ENCODE data around the gene BTNL8. TPM values are rescaled to one million over a fixed set of nuclear protein-coding genes. Genes with fewer than 3 reads are reported as not detected.

Gene BTNL8
- total RNA-seq, 1 donor, result not detected

DNA sequence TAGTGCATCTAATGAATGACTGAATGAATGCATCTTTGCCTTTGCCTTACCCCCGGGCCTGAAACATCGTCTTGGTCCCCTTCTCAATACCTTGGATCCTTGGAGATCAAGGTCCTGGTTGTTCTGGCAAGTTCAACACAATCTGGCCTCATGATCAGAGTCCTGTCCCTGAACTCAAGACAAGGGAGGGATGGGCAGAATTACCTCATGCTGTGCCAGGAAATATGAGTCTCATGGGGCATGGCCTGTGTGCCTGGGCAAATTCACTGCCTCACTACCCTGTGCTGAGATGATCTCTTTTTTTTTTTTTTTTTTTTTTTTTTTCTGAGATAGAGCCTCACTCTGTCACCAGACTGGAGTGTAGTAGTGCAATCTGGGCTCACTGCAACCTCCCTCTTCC, 89.1 kb downstream of the BTNL8 start:
- H2AFZ ChIP-seq (ENCODE audit: low read length), result no peak overlapping the region
- no peak overlapping the region for H3K4me2 ChIP-seq (ENCODE audit: insufficient read depth, low read length)
- no peaks in the 10 kb centered on the region for H3K36me3 ChIP-seq (ENCODE audit: insufficient read depth, low read length)
- no peak overlapping the region for H3K27ac ChIP-seq (ENCODE audit: low read depth, low read length)
- H3K4me1 ChIP-seq (ENCODE audit: insufficient read depth, low read length), result no peaks in the 10 kb centered on the region
- DNase-seq (ENCODE audit: insufficient read length, low spot score, missing footprints), result no peak
- TF ChIP-seq, protein P1, sequence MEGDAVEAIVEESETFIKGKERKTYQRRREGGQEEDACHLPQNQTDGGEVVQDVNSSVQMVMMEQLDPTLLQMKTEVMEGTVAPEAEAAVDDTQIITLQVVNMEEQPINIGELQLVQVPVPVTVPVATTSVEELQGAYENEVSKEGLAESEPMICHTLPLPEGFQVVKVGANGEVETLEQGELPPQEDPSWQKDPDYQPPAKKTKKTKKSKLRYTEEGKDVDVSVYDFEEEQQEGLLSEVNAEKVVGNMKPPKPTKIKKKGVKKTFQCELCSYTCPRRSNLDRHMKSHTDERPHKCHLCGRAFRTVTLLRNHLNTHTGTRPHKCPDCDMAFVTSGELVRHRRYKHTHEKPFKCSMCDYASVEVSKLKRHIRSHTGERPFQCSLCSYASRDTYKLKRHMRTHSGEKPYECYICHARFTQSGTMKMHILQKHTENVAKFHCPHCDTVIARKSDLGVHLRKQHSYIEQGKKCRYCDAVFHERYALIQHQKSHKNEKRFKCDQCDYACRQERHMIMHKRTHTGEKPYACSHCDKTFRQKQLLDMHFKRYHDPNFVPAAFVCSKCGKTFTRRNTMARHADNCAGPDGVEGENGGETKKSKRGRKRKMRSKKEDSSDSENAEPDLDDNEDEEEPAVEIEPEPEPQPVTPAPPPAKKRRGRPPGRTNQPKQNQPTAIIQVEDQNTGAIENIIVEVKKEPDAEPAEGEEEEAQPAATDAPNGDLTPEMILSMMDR (IDR thresholded peaks at IDR 0.05; ENCODE audit: extremely low read depth, low read depth, low read length), result no peak
- H4K20me1 ChIP-seq (ENCODE audit: insufficient read depth, low read length), result no peaks in the 10 kb centered on the region
- no peak overlapping the region for H3K4me3 ChIP-seq (ENCODE audit: insufficient read depth, low read length)
- no peaks in the 10 kb centered on the region for H3K79me2 ChIP-seq (ENCODE audit: insufficient read depth, low read length)
- H3K9me3 ChIP-seq (ENCODE audit: low read depth, low read length), result no peaks in the 10 kb centered on the region
- no peaks in the 10 kb centered on the region for H3K27me3 ChIP-seq (ENCODE audit: insufficient read depth, low read length)

DNA sequence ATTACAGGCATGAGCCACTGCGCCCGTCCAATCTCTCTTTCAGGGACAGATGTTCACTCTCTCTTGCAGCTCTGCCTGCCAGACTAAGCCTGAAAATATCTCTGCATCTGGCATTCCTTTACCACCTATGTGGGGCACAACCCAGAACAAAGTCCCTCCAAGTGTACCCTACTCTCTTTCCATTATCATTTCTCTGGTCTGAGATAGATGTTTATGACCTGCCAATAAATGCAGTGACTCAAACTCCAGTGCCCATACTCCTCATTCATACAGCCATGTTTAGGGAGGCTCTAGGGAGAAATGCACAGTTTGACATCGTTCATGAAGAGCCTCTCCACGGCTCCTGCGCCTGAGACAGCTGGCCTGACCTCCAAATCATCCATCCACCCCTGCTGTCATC, 89.6 kb downstream of the BTNL8 start, which contains the start of gene BTNL3:
Gene BTNL3, plus strand, starts transcription at position 255 of the 400 bp plus-strand sequence. CDS start 183 bp downstream, outside the sequence.
- H3K36me3 ChIP-seq (ENCODE audit: insufficient read depth, low read length), result no peaks in the 10 kb centered on the region
- H3K4me3 ChIP-seq (ENCODE audit: insufficient read depth, low read length), result no peak within 1 kb of the TSS
- no peak for DNase-seq (ENCODE audit: insufficient read length, low spot score, missing footprints)
- H3K27ac ChIP-seq (ENCODE audit: low read depth, low read length), result no peak within 1 kb of the TSS
- no peaks in the 10 kb centered on the region for H3K79me2 ChIP-seq (ENCODE audit: insufficient read depth, low read length)
- no peaks in the 10 kb centered on the region for H3K9me3 ChIP-seq (ENCODE audit: low read depth, low read length)
- no peak within 1 kb of the TSS for H2AFZ ChIP-seq (ENCODE audit: low read length)
- no peaks in the 10 kb centered on the region for H3K4me1 ChIP-seq (ENCODE audit: insufficient read depth, low read length)
- H3K4me2 ChIP-seq (ENCODE audit: insufficient read depth, low read length), result no peak within 1 kb of the TSS
- no peaks in the 10 kb centered on the region for H4K20me1 ChIP-seq (ENCODE audit: insufficient read depth, low read length)
- TF ChIP-seq, protein P1 (IDR thresholded peaks at IDR 0.05; ENCODE audit: extremely low read depth, low read depth, low read length), result no peak
- no peaks in the 10 kb centered on the region for H3K27me3 ChIP-seq (ENCODE audit: insufficient read depth, low read length)

DNA sequence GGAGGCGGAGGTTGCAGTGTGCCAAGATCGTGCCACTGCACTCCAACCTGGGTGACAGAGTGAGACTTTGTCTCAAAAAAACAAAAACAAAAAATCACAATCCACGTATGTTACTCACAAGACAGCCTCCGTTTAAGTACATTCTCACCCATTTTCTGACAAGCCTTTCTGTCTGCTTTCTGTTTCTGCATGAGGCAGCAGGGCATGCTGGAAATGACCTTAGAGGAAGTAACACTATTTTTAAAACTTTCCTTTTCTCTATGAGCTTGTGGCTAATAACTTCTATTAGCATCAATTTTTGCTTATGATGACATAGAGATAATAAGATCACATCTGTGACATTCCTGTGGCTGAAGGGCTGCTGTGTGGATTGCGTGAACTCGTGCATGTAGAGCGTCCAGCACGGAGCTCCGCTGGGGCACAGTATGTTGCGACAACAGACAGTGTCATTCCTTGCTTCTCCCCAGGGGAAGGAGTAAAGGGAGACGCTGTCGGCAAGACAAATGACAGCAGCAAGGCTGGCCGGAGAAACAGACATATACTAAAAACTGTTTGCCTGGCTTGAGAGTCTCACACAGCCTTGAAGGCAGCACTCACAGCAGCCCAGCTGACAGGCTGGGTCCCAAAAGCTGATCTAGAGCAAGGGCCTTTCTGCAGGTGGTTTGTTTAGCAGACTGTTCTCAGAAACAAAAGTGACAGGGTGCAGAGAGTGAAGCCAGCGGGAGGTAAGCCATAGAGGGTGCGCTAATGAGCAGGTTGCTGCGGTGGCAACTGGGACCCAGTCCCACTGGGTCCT, 91.3 kb downstream of the BTNL8 start:
- DNase-seq (ENCODE audit: insufficient read length, low spot score, missing footprints), result no peak
- TF ChIP-seq, protein P1 (IDR thresholded peaks at IDR 0.05; ENCODE audit: extremely low read depth, low read depth, low read length), result no peak
- no peaks in the 10 kb centered on the region for H3K79me2 ChIP-seq (ENCODE audit: insufficient read depth, low read length)
- H3K4me2 ChIP-seq (ENCODE audit: insufficient read depth, low read length), result no peak overlapping the region
- H2AFZ ChIP-seq (ENCODE audit: low read length), result no peak overlapping the region
- H4K20me1 ChIP-seq (ENCODE audit: insufficient read depth, low read length), result no peaks in the 10 kb centered on the region
- no peak overlapping the region for H3K4me3 ChIP-seq (ENCODE audit: insufficient read depth, low read length)
- H3K9me3 ChIP-seq (ENCODE audit: low read depth, low read length), result no peaks in the 10 kb centered on the region
- no peaks in the 10 kb centered on the region for H3K4me1 ChIP-seq (ENCODE audit: insufficient read depth, low read length)
- H3K27me3 ChIP-seq (ENCODE audit: insufficient read depth, low read length), result no peaks in the 10 kb centered on the region
- no peak overlapping the region for H3K27ac ChIP-seq (ENCODE audit: low read depth, low read length)
- no peaks in the 10 kb centered on the region for H3K36me3 ChIP-seq (ENCODE audit: insufficient read depth, low read length)

DNA sequence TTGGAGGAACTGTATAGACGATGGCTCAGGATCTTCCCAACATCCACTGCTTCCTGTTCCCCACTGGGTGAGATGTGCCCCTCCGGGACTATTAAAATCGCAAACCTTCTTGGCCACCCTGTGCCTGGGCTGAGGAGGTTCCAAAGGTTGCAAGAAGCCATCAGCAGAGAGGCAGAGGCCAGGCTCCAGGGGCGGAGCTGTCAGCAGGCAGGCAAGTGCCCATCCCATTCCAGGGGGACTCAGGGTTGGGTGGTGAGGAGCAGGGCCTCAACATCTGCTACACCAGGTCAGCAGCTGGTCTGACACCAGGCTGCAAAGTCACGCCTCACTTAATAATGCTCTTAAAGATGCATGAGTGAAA, 91.9 kb downstream of the BTNL8 start:
- DNase-seq (ENCODE audit: insufficient read length, low spot score, missing footprints), result no peak
- TF ChIP-seq, protein P1 (IDR thresholded peaks at IDR 0.05; ENCODE audit: extremely low read depth, low read depth, low read length), result no peak
- H4K20me1 ChIP-seq (ENCODE audit: insufficient read depth, low read length), result no peaks in the 10 kb centered on the region
- no peak overlapping the region for H3K4me3 ChIP-seq (ENCODE audit: insufficient read depth, low read length)
- H2AFZ ChIP-seq (ENCODE audit: low read length), result no peak overlapping the region
- no peaks in the 10 kb centered on the region for H3K79me2 ChIP-seq (ENCODE audit: insufficient read depth, low read length)
- H3K27ac ChIP-seq (ENCODE audit: low read depth, low read length), result no peak overlapping the region
- no peak overlapping the region for H3K4me2 ChIP-seq (ENCODE audit: insufficient read depth, low read length)
- H3K36me3 ChIP-seq (ENCODE audit: insufficient read depth, low read length), result no peaks in the 10 kb centered on the region
- no peaks in the 10 kb centered on the region for H3K9me3 ChIP-seq (ENCODE audit: low read depth, low read length)
- H3K4me1 ChIP-seq (ENCODE audit: insufficient read depth, low read length), result no peaks in the 10 kb centered on the region
- H3K27me3 ChIP-seq (ENCODE audit: insufficient read depth, low read length), result no peaks in the 10 kb centered on the region

Small RNAs within 50 kb of the gene (small RNA-seq; reads per million reads assigned to genes)
- gene RF00019 (not detected), gene RPS29P12 (not detected)

Other genes with a start within 250 kb of the BTNL8 start
- not detected in 2 replicates for gene FLT4, start 249.6 kb upstream of the BTNL8 start, total RNA-seq
- not detected in 2 replicates for gene OR2Y1, start 159.1 kb upstream of the BTNL8 start, total RNA-seq
- 104 and 113 TPM in 2 replicates for gene MGAT1, start 96.4 kb upstream of the BTNL8 start, total RNA-seq
- 12.4 and 18.1 TPM in 2 replicates for gene ZFP62, start 37.9 kb upstream of the BTNL8 start, total RNA-seq
- not detected in 2 replicates for gene BTNL3, start 89.7 kb downstream of the BTNL8 start, total RNA-seq
- gene BTNL9, start 141.1 kb downstream of the BTNL8 start, total RNA-seq, result not detected in 2 replicates
- not detected in 2 replicates for gene OR2V1, start 232.0 kb downstream of the BTNL8 start, total RNA-seq
- gene OR2V2, start 248.4 kb downstream of the BTNL8 start, total RNA-seq, result not detected in 2 replicates

Measured in osteoblast (primary cell).